SHP77 (cell line): Measurements from ENCODE around the gene NCOA7.
"Not testable (repeated sequence)": the region's sequence is repeated elsewhere in the genome, so short reads cannot be mapped to it uniquely, and the experiment has no call there.

Experiments
- DNase-seq, 2 experiments: peaks; one replicate each; lab custom pipeline; 2025; lab: John Stamatoyannopoulos, UW

NCOA7 gene

DNA sequence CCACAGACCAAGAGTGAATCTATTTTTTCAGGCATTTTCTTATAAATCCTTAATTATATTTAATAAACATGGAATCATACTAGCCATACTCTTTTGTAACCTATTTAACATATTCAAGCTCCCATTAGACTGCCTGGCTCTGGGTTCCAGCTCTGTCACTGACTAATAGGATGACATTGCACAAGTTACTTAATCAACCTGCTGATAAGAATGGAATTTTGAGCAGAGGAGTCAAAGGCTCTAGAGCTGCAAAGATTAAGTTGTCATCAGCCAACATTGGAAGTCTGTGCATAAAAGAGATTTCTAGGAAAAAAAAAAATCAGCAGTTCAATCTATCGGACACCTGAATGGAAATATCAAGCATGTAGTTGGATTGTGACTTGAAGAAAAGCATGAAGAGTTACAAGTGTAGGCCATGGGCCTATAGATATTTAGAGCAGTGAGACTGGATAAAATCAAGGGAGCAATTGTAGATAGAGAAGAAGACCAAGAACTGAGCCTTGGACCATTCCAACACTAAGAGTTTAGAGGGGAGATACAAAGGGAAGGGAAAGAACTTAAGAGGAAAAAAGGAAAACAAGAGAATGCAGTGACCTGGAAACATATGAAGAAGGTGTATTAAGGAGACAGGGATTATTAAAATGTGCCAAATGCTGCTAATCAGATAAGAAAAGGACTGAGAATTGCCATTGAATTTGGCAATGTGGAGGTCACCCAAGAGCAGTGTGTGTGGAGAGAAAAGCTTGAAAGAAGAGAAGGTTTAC is 154.8 kb downstream of the NCOA7 start:
- no peak for DNase-seq

DNA sequence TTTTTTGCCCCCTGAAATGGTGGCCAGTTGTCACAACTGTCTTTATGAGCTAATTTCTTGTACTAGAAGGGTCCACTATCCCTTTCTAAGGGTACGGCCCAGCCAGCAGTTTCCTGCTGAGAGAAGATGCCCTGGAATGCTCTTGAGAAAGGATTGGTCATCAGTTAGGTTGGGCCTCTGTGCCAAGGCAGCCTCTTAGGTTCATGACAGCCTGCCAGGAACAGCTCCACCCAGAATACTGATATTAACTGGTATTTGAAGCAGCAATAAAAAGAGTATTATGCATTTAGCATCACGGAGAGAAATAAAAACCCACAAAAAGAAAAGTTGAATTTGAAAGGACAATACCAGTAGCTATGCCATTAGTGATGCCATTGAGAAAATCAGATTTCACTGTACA is 156.9 kb downstream of the NCOA7 start:
- no peak for DNase-seq

DNA sequence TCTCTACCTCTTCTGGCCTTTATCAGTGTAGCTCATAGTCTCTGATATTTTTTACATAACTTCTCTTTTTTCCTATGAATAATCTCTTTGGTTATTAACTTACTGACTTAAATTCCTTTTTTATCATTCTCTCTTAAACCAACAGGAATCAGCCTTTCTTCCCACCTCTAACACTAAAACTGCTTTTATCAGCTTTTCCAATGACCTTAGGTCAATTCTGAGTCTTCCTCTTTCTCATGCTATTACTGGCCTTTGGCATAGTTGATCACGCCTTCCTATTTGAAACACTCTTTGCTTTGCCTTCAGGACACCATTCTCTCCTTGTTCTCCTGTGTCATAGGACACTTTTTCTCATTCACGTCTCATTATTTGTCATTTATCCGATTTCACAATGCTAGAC is 157.7 kb downstream of the NCOA7 start:
- no peak for DNase-seq

DNA sequence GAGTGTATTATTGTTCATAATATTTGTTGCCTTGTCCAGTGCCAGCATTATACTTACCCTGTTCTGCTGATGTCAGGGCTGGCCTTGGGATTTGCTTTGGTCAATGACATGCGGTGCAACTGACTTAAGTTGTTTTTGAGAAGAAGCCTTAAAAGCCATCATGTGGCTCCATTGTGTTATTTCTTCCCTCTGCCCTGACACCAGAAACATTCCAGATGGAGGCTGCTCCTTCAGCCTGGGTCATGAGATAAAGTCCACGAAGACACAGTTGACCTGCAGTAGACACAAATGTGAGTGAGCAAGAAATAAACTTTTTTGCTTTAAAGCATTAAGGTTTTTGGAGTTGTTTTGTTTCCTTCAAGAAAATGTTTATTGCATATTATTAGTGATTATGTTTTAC is 158.3 kb downstream of the NCOA7 start:
- DNase-seq, result no peak

DNA sequence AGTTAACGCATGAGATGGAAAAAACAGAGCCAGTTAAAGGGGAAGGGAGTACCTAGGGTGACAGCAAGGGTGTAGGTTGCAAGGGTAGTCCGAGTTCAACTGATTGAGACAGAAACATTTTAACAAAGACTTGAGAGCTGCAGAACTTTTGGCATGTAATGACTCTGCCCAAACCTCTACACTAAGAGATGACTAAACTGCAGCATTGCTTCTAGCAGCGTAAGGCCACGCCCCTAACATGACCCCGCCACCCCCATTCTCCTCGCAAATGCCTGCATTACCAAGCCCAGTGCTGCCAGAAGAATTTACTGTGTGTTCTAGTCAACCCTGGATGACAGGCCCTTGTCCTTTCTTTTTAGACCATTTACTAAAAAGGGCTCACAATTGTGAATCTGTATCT is 159.5 kb downstream of the NCOA7 start:
- no peak for DNase-seq

DNA sequence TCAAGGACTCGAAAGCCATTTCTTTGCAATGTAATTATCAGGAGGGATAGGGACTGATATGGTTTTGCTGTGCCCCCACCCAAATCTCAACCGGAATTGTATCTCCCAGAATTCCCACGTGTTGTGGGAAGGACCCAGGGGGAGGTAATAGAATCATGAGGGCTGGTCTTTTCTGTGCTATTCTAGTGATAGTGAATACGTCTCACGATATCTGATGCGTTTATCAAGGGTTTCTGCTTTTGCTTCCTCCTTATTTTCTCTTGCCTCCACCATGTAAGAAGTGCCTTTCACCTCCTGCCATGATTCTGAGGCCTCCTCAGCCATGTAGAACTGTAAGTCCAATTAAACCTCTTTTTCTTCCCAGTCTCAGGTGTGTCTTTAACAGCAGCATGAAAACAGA is 160.0 kb downstream of the NCOA7 start:
- not testable (repeated sequence) for DNase-seq

DNA sequence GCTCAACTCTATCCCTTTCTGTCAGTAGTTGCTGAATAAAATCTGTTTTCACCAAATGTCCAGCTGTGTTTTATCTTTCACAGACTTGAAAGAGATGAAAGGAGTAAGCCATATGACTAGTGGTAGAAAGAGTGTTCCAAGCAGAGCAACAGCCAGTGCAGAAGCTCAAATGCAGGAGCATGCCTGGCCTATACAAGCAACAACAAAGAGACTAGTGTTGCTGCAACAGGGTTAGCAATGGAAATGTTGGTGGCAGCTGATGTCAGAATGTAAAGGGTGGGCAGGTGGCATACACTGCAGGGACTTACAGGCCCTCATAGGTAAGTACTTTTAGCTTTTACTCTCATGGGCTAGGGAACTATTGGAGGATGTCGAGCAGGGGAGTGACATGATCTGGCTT is 160.6 kb downstream of the NCOA7 start:
- no peak for DNase-seq

DNA sequence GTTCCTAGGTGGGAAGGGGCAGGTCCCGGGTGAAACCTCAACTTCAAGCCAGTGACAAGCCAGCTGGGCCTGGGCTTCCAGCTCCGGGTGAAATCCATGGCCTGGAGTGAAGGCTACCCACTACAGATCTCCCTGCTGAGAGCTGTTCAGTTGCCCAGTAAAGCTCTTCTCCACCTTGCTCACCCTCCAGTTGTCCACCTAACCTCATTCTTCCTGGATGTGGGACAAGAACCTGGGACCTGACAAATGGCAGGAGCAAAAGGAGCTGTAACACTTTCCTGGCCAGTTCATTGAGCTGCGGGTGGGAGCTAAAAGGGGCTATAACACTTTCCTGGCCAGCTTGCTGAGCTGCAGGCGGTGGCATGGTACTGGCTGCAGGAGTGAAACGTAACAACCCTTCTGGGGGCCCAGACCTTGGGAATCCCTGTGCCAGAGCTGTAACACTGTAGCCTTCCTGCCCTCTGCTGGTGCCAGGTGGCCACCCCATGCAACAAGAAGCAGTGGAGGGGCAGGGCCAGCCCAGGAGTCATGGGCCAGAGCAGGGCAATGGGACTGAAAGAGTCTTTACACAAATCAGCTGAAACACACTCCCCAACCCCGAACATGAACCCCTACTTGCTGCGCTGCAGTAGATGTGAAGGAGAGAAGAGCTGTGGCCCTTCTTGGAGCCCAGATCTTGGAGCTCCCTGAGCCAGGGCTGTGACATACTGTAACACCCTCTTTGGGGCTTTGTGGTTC is 162.2 kb downstream of the NCOA7 start:
- DNase-seq, result peak; percentile 65 to 68

DNA sequence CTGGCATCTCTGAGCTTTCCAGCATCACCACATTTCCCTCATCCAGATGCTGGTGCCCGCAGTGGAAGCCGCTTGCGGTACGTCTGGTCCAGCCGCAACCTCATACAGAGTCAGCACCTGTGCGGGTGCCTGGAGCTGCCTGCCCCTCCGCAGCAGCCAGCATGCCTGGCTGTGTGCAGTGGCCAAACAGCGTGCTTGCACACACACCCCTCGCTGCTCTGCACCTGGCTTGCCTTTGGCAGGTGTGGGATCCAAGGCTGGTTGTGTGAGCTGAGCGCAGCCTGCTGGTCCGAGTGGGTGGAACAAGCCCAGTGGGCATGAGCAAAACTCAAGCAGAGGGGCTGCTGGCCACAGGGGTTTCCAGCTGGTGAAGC is 162.7 kb downstream of the NCOA7 start:
- DNase-seq, result peak; percentile 85 to 92

DNA sequence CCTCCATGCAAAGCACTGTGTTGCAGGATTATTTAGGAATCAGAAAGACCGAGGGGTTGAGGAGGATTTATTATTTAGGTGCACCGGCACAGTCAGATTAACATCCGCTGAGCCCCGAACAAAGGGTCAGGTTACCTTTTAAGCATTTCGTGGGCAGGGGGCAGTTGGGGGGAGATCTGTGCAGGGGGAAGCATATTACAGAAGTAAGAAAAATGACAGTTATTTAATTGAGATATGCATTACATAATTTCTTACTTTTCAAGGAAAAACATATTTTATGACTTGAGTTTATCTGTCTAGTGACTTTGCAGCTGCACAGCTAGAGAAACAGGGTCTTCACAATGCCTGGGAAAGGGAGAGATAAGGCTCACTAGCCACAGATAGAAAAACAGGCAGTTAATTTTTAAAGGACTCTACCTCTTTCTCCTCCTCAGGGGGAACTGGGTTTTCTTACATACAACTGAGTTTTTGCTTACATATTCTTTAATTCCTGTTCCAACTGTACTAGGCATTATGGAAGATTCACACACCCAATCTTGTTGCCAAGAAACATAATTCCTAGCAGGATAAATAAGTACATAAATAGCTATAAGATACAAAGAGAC is 164.1 kb downstream of the NCOA7 start:
- no peak for DNase-seq

DNA sequence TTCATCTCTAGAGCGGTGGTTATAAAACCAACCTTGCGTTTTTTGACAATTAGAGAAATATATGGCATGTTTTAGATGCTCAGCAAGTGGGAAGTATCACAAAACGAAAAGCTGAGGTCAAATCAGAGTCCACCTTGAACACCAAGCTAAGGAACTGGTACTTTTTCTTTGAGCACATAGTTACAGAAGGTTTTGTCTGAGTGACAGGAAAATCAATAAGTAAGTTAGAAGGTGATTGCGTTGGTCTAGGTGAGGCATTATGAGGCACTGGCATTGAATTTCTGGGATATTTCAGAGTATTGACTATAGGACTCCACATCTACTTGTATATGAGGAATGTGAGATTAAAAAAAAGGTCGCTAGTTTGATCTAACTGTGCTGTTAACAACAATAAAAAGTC is 165.2 kb downstream of the NCOA7 start:
- no peak for DNase-seq

DNA sequence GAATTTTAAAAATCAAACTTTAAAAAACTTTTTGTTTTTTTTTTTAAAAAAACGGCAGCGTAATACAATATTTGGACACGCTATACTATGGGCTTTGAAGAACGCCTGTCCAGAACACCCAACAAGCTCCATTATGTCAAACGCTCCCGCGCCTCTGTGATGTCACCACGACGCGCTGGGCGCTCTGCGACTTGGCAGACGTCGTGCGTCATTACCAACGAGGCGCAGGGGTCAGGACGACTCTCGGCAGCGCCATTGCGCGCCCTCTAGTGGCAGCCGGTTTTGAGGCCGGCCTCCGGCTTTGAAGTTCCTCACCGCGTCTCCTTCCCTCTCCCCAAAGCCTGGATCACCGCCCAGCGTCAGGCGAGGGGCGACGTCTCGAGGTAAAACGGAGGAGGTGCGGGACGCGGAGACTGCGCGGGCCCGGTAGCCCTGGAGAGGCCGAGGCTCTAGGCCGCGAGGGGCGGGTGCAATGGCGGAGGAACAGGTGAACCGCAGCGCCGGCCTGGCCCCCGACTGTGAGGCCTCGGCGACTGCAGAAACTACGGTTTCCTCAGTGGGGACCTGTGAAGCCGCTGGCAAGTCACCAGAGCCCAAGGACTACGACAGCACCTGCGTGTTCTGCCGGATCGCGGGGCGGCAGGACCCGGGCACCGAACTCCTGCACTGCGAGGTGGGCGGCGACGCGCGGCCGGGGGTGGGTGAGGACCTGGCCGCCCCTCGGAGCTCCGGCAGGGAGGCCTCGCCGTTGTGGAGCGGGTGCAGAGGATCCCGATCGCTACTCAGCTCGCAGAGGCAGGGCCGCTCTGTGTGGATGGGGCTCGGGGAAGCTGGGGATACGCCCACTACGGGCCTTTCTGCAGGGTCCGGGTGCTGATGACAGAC is 166.0 kb downstream of the NCOA7 start, which contains the start of gene HINT3:
Gene HINT3, plus strand, starts transcription at position 265 of the 885 bp plus-strand sequence. Its CDS starts 208 bp downstream, at position 473.
- peak; percentile 96 to 97 for DNase-seq

DNA sequence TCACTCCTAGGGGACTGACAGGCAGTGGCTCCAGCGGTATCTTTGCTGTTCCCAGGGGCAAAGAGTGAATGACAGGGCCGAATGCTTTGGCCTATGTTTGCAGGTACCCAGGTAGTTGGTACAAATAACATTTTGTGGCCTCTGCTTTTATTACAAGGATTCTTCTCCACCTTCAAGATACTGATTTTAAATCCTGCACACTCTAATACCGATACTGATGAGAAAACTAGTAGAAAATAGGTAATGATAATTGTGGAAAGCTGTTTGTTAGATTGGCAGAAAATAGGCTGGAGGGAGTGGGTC is 166.6 kb downstream of the NCOA7 start:
- no peak for DNase-seq

DNA sequence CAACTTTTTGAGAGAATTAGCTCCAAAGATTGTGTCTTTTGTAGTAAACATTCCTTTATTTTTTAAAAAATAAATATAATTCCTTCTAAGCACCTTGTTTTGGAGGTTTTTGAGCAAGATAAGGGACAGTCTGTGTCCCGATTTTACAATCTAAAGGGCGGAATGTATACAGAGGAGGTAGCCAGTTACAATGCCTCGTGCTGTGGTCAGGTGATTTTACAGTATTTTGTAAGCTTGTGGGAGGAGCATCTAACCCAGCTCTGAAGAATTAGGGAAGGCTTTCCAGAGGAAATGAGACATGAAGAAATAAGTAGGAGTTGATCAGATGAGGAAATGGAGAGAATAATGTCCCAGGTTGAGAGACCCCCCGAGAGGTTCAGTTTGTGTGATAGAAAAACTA is 167.1 kb downstream of the NCOA7 start:
- peak in 1 of 2 experiments; percentile 11 for DNase-seq

DNA sequence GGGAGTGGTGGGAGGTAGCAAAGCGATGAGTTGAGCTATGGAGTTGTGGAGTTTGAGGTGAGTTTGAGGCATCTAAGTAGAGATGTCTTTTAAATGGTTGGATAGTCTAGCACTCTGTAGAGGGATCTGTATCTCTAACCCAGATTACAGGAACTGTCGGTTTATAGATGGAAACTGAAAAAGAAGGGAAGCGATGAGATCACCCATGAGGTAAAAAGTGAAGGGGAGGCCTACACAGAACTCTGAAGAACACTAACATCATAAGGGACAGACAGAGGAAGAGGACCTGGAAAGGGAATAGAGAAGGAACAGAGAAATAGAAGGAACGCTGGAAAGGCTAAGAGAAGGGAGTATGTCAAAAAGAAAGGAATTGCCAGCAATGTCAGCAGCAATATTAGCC is 168.3 kb downstream of the NCOA7 start:
- no peak for DNase-seq

DNA sequence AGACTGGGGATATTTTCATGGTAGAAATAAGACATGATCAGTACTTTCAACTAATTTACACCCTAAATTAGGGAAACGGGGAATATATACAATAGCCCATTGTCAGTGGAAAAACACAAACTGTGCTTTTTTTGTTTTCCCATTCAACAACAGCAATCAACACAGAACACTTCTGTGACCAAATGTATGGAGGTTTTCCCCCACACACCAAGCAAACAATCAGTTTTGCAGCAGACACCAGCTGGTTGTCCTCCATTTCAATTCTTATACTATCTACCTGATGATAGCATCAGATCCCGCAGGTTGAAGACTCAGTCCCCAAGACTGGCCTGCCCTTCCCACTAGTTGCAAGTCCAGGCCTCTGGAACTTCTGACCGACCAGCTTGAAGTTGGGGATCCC is 170.4 kb downstream of the NCOA7 start:
- DNase-seq, result no peak

DNA sequence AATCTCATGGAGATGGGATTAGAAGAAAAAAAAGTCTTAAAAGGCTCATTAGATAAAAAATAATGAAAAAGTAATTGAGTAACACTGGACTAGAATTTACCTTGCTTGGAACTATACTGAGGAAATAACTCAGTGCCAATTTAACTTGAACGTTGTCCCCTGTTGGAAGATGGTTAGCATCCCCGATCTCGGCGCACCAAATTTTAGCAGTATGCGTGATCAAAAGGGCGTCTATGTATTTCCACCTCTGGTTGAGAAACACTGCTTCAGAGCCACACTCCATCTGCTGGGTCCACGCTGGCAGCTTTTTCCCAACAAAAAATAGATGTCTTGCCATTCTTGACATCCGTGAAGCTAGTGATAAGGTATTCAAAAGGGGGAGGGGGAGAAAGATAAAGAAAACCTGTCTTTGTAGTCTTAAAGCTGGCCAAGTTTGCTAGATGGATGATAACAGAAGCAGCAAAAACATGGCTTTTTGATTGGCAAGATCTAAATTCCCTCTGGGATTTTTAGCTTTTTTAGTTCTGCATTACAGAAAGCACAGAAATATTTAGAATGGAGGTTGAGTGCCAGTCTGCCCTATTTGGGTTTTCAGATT is 172.2 kb downstream of the NCOA7 start:
- DNase-seq, result no peak

DNA sequence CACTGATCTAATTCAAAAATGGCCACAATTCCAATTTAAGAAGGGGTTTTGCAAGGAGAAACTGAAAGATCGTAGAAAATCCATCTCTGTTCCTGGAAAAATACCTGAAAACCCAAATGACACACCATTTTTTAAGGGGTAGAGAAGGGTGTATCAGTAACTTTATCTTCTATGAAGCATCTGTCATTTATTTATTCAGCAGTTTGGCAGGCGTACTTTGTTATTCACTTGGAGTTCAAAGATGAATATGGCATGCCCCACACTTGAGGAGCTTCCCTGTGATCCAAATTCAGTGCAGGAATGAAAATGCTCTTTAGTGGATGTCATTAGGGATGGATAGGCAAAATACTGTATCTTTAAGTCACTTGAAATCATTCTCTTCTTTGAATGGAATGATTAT is 173.1 kb downstream of the NCOA7 start:
- DNase-seq, result no peak

DNA sequence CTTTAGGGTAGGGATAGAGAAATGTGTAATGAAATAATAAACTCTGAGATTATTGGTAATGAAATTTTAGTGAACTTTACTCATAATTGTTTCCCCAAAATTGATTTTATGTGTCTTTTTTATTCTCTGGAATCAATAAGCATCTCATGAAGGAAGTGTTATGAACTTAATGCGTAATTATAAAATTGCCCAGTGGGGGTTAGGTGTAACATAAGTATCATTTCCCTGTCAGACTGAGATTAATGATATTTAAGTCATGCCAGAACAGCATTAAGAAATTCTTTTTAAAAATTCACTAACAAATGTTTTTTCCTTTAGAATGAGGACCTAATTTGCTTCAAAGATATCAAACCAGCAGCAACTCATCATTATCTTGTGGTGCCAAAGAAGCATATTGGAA is 175.8 kb downstream of the NCOA7 start:
- no peak for DNase-seq

DNA sequence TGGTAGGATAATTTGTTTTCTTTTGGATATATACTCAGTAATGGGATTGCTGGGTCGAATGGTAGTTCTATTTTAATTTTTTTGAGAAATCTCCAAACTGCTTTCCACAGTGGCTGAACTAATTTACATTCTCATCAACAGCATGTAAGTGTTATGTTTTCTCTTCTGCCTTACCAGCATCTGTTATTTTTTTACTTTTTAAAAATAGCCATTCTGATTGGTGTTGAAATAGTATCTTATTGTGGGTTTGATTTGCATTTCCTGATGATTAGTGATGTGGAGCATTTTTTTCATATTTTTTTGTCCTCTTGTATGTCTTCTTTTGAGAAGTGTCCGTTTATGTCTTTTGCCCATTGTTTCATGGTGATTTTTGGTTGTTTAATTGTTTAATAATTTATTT is 177.7 kb downstream of the NCOA7 start:
- no peak for DNase-seq

DNA sequence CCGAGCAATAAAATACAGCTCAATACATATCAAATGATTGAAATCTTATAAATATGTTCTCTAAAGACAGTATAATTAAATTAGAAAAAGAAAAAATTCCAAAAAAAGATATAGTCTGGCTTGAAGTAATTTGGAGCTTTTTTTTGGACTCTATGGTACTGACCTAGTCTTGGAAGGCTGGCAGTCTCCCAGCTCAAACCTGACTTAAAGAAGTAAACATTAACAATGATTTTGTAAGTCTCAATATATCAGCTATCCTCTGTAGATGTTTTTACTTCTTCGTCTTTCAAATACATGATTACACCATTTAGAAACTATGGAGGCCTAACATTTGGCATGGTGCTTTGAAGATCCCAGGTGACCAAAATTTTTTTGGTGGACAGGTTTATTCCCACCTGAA is 180.0 kb downstream of the NCOA7 start:
- no peak for DNase-seq

DNA sequence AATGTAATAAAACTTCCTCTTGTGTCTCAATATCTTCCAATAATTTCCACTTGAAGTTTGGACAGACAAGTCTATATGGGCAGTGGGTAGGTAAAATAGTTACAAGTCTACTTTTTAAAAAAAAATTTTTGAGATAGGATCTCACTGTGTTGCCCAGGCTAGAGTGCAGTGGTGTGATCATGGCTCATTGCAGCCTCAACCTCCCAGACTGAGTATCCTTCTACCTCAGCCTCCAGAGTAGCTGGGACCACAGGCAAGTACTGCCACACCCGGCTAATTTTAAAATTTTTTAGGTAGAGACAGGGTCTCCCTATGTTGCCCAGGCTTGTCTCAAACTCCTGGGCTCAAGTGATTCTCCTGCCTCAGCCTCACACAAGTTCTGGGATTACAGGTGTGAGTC is 181.7 kb downstream of the NCOA7 start:
- not testable (repeated sequence) for DNase-seq
